HepG2 (cell line): ENCODE measurements around the gene ATP2A2. TPM values are rescaled to one million over a fixed set of nuclear protein-coding genes. Genes with fewer than 3 reads are reported as not detected.

Source experiments
- CSRNP1 ChIP-seq: sonication (generic); formaldehyde crosslinking; IDR thresholded peaks from 2 replicates; pipeline ENCODE4 v1.8.1; 2023; ENCODE audit warnings: mild to moderate bottlenecking, missing genetic modification reagents
- HDAC2 ChIP-seq: sonication (generic); formaldehyde crosslinking; IDR thresholded peaks from 2 replicates; pipeline ENCODE4 v1.4.0; 2020; ENCODE audit warnings: missing genetic modification reagents
- JUND ChIP-seq: sonication (generic); formaldehyde crosslinking; IDR thresholded peaks from 2 replicates; pipeline ENCODE4 v1.8.0; 2022; ENCODE audit warnings: mild to moderate bottlenecking, missing genetic modification reagents
- NCOR1 ChIP-seq: fragments of 200-600 bp; sonication (generic); IDR thresholded peaks from 2 replicates; pipeline ENCODE4 v1.7.0; 2017; ENCODE audit warnings: antibody characterized with exemption, low read length, borderline replicate concordance
- SAP130 ChIP-seq: IDR thresholded peaks from 2 replicates; pipeline ENCODE4 v1.6.1; 2016; ENCODE audit warnings: low read depth
- SIX4 ChIP-seq: sonication (generic); formaldehyde crosslinking; IDR thresholded peaks from 2 replicates; pipeline ENCODE4 v1.4.0; 2020; ENCODE audit warnings: missing genetic modification reagents
- YEATS4 ChIP-seq: sonication (generic); formaldehyde crosslinking; IDR thresholded peaks from 2 replicates; pipeline ENCODE4 v1.4.0; 2020; ENCODE audit warnings: missing genetic modification reagents, borderline replicate concordance
- ZNF577 ChIP-seq: sonication (generic); formaldehyde crosslinking; IDR thresholded peaks from 2 replicates; pipeline ENCODE4 v1.4.0; 2020; ENCODE audit warnings: mild to moderate bottlenecking, low read depth, missing genetic modification reagents, borderline replicate concordance
- ZNF687 ChIP-seq: sonication (generic); formaldehyde crosslinking; IDR thresholded peaks from 2 replicates; pipeline ENCODE4 v1.5.1; 2020; ENCODE audit warnings: mild to moderate bottlenecking, missing genetic modification reagents, moderate library complexity
- polyA plus RNA-seq, 8 experiments: library from polyadenylated mRNA; depleted of rRNA in 3 of 8; stranded (reverse) in 7 of 8; unstranded in 1 of 8; fragments of >200 nt; fragmentation: Illumina TruSeq in 4 of 8; extraction: Trizol in 4 of 8; gene quantifications; 2 replicates each; pipeline versions ENCODE4 v1.2.1 to v1.2.3, GENCODE V29; 2011 to 2016; ENCODE audit warnings: low read depth in 4 of 8, missing spikeins in 1 of 8, mixed read lengths in 1 of 8; ENCODE audit not compliant: insufficient read depth in 1 of 8
- total RNA-seq, 5 experiments: library from RNA; depleted of rRNA; stranded (reverse); fragments of >200 nt; fragmentation: Illumina TruSeq; extraction: Trizol; gene quantifications; 2 replicates each; pipeline ENCODE4 v1.2.3, GENCODE V29; 2016; ENCODE audit warnings: low read depth in 1 of 5
- TF ChIP-seq, protein P1 (sequence below): IDR thresholded peaks from 2 replicates; pipeline ENCODE4 v1.4.0; 2020; ENCODE audit warnings: mild to moderate bottlenecking, missing genetic modification reagents
- TF ChIP-seq, protein P2 (sequence below): sonication (generic); formaldehyde crosslinking; IDR thresholded peaks from 2 replicates; pipeline ENCODE4 v1.4.0; 2020; ENCODE audit warnings: missing genetic modification reagents
- TF ChIP-seq, protein P3 (sequence below): IDR thresholded peaks from 2 replicates; pipeline ENCODE4 v1.6.1; 2016; ENCODE audit warnings: low read depth, control low read depth

Gene ATP2A2
- total and polyA plus RNA-seq, 2 of the 13 experiments (the other 11 are each of a cell fraction or from before 2014, with no cell fraction given): 35.4 to 85.5 TPM

DNA sequence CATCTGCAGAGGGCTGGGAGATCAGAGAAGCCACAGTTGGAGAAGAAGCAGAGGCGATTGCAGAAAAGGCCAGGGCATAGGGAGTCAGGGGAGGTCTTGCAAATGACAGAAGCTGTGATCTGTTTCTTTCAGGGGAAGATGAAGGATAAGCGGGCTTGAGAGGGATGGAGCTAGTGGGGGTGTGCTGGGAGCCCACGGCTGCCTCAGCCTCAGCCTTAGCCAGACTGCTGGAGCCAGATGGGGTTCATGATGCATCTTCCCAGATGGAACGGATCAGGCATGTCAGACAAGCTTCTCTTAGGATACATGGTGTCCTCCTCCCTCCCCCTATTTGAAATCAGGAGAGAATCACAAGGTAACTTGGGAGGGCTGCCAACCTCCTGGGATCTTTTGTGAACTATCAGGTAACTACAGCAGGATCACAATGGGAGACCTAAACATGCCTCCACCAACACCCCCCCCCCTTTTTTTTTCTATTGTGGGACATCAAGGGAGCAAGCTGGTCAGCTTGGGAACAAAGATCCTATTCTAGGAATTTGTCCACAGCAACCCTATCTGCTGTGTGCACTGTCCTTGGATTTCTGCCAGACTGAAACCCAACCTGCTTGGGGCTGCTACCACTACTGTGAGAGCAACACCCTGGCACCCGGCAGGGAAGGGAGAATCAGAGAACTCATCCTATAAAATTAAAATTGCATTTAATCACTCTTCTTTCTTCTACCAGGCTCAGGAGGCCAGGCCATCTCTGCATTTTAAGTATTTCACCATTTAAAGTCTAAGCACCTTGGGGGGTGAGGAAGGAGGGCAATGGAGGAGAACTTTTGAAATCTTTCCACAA is 10.7 kb upstream of the ATP2A2 start (continued):
- TF ChIP-seq ZNF687 (CRISPR knock-in tag) (peak; percentile 31), SIX4 (CRISPR knock-in tag) (peak; percentile 66; the same call in 1 of the 2 replicates), HDAC2 (CRISPR knock-in tag) (peak; percentile 56; the same call in 1 of the 2 replicates), CSRNP1 (CRISPR knock-in tag) (0 out of 2 replicates have a peak, but pooled peaks have one; percentile 54), SAP130 (CRISPR knock-in tag) (peak; percentile 31), YEATS4 (CRISPR knock-in tag) (no peak), JUND (no peak), NCOR1 (peak; percentile 63; the same call in 1 of the 2 replicates), ZNF577 (no peak)
- TF ChIP-seq, protein P1, sequence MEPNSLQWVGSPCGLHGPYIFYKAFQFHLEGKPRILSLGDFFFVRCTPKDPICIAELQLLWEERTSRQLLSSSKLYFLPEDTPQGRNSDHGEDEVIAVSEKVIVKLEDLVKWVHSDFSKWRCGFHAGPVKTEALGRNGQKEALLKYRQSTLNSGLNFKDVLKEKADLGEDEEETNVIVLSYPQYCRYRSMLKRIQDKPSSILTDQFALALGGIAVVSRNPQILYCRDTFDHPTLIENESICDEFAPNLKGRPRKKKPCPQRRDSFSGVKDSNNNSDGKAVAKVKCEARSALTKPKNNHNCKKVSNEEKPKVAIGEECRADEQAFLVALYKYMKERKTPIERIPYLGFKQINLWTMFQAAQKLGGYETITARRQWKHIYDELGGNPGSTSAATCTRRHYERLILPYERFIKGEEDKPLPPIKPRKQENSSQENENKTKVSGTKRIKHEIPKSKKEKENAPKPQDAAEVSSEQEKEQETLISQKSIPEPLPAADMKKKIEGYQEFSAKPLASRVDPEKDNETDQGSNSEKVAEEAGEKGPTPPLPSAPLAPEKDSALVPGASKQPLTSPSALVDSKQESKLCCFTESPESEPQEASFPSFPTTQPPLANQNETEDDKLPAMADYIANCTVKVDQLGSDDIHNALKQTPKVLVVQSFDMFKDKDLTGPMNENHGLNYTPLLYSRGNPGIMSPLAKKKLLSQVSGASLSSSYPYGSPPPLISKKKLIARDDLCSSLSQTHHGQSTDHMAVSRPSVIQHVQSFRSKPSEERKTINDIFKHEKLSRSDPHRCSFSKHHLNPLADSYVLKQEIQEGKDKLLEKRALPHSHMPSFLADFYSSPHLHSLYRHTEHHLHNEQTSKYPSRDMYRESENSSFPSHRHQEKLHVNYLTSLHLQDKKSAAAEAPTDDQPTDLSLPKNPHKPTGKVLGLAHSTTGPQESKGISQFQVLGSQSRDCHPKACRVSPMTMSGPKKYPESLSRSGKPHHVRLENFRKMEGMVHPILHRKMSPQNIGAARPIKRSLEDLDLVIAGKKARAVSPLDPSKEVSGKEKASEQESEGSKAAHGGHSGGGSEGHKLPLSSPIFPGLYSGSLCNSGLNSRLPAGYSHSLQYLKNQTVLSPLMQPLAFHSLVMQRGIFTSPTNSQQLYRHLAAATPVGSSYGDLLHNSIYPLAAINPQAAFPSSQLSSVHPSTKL (CRISPR knock-in tag): peak; percentile 46; the same call in 1 of the 2 replicates
- TF ChIP-seq, protein P2, sequence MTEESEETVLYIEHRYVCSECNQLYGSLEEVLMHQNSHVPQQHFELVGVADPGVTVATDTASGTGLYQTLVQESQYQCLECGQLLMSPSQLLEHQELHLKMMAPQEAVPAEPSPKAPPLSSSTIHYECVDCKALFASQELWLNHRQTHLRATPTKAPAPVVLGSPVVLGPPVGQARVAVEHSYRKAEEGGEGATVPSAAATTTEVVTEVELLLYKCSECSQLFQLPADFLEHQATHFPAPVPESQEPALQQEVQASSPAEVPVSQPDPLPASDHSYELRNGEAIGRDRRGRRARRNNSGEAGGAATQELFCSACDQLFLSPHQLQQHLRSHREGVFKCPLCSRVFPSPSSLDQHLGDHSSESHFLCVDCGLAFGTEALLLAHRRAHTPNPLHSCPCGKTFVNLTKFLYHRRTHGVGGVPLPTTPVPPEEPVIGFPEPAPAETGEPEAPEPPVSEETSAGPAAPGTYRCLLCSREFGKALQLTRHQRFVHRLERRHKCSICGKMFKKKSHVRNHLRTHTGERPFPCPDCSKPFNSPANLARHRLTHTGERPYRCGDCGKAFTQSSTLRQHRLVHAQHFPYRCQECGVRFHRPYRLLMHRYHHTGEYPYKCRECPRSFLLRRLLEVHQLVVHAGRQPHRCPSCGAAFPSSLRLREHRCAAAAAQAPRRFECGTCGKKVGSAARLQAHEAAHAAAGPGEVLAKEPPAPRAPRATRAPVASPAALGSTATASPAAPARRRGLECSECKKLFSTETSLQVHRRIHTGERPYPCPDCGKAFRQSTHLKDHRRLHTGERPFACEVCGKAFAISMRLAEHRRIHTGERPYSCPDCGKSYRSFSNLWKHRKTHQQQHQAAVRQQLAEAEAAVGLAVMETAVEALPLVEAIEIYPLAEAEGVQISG (CRISPR knock-in tag): no peak
- TF ChIP-seq, protein P3, sequence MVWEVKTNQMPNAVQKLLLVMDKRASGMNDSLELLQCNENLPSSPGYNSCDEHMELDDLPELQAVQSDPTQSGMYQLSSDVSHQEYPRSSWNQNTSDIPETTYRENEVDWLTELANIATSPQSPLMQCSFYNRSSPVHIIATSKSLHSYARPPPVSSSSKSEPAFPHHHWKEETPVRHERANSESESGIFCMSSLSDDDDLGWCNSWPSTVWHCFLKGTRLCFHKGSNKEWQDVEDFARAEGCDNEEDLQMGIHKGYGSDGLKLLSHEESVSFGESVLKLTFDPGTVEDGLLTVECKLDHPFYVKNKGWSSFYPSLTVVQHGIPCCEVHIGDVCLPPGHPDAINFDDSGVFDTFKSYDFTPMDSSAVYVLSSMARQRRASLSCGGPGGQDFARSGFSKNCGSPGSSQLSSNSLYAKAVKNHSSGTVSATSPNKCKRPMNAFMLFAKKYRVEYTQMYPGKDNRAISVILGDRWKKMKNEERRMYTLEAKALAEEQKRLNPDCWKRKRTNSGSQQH: no peak
